T-helper 2 cell treated with Interferon-gamma antibody and Interleukin-4, amounts not matched to agents 100 ng/mL and 5 ng/mL, for 36 hours (primary cell): ENCODE results near the gene BBOF1. TPM values are rescaled to one million over a fixed set of nuclear protein-coding genes. Genes with fewer than 3 reads are reported as not detected.

Source experiments
- intact Hi-C: fragments of 100-400 bp; cut with micrococcal nuclease; formaldehyde crosslinking; loops from one replicate; pipeline ENCODE4 v1.15.1; 2023
- total RNA-seq: library from RNA; stranded (reverse); gene quantifications from 2 replicates; pipeline ENCODE4 v1.2.3, GENCODE V29; 2022

Gene BBOF1
- total RNA-seq, 1 donor from 2014 or later: 0.75 TPM

DNA sequence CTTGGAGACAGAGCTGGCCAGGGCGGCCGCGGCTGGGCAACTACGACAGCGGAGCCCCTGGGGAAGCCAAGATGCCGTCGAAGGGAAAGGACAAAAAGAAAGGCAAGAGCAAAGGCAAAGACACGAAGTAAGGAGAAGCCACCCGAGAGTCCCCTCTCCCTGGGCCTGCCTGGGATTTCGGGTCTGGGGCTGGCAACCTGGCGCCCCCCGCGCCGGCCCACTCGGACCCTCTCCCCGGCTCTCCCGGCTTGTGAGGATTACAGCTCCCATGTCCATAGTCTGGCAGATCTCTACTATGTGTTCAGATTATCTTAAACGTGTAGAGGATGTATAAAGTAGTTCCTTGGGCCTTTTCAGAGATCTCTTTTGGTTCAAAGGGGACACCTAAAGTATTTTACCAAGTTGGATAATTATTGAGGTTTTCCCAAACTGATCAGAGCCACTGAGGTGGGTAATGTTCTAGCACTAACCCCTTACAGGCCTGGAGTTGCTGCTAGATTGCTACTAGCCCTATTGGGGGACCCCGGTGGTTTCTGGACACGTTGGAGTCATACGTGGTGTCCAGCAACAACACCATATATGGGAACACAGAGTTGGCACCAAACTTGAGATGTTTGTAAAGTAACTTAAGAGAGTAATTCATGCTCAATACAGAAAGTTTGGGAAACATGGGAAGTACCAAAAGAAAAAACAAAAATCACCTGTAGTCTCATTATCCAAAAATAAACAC lies 424 bp downstream of the BBOF1 start:
- intact Hi-C loops: loop anchor here (1.0 to 2.0 kb wide), 4 partner anchors 69 to 529 kb away; partner anchors contain the start of genes COQ6, FAM161B, ISCA2 and NPC2

DNA sequence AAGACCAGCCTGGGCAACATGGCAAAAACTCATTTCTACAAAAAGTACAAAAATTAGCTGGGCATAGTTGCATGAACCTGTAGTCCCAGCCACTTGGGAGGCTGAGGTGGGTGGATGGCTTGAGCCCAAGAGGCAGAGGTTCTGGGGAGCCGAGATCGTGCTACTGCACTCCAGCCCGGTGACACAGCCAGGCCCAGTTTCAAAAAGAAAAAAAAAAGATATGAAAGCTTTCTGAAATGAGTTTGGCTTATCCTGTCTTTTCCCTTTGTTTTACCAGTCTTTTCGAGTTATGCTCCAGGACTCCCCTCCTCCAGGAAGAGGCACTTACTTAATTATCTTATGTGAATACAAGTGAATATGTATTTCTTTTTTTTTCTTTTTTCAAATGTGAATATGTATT lies 3.2 kb downstream of the BBOF1 start:
- intact Hi-C loops: no loop called here

DNA sequence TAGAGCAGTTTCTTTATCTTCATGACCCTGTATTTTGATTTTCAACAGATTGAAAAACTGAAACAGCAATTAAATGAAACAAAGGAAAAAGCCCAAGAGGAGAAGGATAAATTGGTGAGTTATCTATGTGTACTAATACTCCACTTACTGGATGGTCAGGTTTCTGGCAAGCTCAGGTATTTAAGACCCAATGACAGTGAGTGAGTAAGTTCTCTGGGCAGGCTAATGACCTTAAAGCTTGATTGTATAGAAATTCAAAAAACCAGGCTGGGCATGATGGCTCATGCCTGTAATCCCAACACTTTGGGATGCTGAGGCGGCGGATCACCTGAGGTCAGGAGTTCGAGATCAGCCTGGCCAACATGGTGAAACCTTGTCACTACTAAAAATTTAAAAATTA lies 10.0 kb downstream of the BBOF1 start:
- intact Hi-C loops: no loop called here

DNA sequence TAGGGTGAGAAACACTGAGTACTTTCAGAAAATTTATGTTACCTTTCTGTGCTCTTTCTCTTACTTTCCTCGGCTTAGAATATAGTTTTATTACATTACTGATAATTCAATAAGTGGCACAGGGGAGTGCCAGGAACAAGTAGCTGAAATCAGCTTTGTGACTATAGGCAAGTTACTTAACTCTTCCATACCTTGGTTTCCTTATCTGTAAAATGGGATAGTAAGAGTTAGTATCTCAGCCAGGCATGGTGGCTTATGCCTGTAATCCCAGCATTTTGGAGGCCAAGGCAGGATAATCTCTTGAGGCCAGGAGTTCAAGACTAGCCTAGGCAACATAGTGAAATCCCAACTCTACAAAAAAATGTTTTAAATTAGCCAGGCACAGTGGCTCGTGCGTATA lies 15.4 kb downstream of the BBOF1 start:
- intact Hi-C loops: no loop called here

DNA sequence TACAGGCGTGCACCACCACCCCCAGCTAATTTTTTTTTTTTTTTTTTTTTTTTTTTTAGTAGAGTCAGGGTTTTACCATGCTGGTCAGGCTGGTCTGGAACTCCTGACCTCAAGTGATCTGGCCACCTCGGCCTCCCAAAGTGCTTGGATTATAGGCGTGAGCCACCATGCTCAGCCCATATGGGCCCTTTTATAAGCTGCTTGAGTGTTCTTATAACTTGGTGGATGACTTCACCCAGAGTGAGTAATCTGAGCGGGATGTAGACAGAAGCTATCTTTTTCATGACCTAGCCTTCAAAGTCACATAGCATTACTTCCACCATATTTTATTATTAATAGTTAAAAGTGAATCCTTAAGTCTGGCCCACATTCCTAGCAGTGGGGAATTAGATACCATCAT lies 16.4 kb downstream of the BBOF1 start:
- intact Hi-C loops: no loop called here

DNA sequence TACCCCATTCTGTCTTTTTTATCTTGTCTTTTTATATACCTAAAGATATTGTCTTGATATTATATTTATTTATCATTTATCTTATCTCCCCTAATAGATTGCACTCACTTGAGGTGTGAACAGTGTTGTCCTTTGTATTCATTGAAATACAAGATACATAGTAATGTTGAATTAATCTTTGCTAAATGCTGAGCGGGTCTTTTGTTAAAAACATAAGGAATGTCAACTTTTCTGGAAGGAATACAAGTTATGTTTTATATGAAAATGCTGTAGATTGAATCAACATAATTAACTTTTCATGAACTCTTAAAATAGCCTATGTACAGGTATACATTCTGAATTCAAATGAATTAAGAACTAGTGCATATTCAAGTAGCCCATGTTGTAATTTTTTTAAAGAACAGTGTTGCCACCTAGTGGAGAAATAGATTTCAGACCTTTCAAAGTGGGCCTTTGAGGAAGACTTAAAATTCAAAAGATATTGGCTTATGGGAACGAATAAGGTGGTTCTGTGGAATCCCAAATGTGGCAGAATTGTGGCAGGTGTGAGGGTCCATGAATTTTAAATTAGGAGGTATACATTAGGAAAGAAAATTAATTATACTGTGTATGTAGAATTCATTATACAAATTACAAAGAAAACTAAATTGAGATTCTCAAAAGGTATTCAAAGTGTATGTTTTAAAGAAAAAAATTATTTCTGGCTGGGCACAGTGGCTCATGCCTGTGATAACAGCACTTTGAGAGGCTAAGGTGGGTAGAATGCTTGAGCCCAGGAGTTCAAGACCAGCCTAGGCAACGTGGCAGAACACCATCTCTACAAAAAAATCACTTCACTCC lies 19.1 kb downstream of the BBOF1 start:
- intact Hi-C loops: loop anchor here (1.0 kb wide), 2 partner anchors 45 to 310 kb away; no protein-coding TSS in a partner anchor

DNA sequence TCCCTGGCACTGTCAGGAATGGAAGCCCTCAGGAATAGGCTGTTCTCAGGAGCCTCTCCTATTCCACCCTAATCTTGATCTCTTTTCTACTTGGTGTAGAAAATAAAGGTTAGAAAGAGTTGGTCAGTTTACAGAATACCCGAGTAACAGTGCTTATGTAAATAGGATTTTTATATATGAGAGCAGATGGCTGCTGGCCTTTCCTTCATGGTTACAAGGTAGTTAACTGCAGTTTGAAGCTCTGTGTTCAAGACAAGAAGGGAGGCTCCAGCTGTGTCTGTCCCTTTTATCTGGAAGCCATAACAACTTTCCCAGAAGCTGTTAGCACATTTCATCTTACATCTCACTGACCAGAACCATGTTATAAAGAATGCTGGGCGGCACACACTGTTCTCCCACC lies 23.1 kb downstream of the BBOF1 start:
- intact Hi-C loops: no loop called here

DNA sequence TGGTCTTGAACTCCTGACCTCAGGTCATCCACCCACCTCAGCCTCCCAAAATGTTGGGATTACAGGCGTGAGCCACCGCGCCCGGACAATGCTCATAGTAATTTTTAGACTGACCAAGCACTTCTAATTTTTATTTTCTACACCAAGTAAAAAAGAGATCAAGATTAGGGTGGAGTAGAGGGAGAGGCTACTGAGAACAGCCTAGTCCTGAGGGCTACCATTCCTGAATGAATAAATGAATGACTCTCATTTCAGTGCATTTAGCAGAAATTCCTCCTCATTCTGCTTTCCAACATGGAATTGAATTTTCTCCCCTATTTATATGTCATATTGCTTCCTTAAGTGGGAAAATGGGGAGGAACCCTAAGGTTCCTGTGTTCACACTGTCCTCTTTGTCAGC lies 26.4 kb downstream of the BBOF1 start:
- intact Hi-C loops: no loop called here

DNA sequence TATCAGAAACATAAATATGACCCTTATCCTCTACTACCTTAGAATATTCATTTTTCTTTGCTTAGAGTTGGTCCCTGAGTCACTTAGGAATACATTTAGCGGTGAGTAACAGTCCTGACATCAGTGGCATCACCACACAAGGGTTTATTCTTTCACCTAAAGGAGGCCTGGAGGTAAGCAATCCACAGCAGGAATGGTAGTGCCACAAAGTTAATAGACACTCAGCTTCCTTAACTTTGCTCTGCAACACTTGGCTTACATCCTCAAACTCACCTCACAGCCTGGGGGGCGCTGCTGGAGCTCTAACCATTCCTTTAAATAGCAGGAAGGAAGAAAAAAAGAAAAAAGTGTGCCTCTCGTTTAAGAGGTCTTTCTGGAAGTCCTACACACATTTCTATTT lies 29.1 kb downstream of the BBOF1 start:
- intact Hi-C loops: no loop called here

DNA sequence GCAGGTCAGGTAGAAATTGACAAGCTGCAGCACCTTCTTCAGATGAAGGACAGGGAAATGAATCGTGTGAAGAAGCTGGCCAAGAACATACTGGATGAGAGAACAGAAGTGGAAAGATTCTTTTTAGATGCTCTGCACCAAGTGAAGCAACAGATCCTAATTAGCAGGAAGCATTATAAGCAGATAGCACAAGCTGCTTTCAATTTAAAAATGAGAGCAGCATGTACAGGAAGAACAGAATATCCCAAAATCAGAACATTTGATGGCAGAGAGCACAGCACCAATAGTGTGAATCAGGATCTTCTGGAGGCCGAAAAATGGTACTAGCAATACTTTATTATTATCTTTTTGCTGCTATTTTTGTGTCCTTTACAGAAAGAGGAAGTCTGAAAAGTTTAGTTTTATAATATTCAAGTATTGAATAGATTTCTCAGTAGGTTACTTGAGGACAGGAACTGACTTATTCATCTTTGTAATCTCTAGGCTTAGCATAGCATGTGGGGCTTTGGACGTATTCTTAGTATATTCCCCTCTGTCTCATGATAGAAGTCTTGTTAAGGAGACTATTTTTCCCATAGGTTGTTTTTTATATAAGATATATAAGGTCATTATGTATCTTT lies 30.8 kb downstream of the BBOF1 start:
- intact Hi-C loops: no loop called here

DNA sequence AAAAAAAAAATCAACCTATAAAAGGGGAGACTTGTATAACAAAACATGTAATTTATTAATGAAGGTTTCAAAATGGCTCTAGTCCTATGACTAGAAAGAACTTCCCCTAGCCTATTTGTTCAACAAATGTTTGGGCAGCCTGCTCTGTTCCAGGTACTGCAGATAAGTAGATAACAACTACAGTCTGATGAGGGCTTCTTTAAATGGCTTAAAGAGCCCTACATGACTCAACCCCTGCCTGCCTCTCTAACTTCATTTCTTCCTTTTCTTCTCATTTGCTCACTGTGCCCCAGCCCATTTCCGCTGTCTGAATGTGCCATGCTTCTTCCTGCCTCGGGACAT lies 43.6 kb downstream of the BBOF1 start:
- intact Hi-C loops: no loop called here

DNA sequence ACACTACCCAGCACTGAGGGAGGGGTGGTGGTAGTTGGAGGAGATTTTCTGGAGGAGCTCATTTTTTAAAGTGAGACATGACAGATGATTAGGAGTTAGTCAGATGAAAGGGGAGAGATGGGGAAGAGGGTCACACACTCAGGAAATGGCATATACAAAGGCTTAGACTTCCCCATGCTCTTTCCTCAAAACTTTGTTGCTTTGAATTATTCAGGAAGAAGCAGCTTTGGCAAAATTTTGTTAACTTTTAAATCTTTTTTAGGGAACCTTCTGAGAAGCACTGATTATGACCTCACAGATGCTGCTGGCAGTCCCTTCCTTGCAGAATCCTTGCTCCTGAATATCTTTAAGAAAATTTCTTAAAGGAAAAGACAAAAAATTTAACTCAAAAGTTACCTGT lies 45.3 kb downstream of the BBOF1 start:
- intact Hi-C loops: no loop called here

DNA sequence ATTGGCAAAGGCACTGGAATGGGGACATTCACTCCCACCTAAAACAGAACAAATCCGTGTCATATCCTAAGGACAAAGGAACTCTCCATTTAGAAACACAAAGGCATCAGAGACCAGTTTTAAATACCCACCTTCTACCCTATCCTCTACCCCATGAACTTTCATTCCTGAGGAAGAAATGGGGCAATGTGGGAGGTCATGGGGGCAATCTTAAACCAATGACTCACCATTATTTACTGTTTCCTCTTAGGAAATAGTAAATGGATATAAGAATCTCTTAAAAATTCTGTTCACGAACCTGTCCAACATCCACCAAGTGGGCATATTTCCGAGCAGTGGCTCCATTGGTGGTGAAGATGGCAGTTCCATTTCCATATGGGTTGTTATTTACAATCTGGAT lies 45.7 kb downstream of the BBOF1 start:
- intact Hi-C loops: no loop called here

DNA sequence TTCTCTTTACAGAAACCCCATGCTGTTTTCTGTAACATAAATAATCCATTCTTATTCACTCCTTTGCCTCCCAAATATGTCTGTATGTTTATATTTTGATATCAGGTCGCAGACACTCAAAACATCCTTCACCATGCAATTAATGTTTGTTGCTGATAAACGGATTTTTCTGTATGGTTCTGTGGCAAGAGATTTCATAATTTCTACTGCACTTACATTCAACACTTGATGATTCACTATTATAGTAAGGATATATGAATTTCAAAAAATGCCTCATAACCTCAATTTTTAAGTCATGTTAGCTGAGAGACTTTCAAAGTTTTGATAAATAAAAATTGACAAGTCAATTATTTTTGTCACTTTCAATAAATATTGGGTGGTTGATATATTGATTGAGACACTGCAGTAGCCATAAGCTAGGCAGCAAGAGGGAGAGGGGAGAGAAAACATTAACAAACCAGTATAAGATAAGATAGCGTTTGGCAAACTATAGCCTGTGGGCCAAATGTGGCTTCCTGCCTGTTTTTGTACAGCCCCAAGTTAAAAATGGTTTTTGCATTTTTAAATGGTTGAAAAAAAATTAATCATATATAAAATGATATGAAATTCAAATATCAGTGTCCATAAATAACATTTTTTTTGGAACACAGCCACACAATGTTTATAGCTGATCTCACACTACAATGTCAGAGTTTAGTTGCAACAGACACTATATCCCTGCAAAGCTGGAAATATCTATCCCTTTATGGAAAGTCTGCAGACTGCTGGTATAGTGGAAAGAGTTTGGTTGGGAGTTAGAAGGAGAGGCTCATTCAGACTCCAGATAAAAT lies 46.8 kb downstream of the BBOF1 start:
- intact Hi-C loops: no loop called here

DNA sequence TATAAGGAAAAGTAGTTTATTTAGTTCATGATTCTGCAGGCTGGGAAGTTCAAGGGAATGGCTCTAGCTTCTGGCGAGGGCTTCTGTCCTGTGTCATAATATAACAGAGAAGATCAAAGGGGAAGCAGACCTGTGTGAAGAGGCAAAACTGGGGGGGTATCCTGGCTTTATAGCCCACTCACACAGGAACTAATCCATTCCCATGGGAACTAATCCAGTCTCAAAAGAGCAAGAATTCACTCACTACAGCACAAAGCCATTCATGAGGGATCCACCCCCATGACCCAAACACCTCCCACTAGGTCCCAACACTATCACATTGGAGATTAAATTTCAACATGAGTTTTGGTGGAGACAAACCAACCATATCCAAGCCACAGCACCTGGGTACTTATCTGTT lies 58.3 kb downstream of the BBOF1 start:
- intact Hi-C loops: no loop called here

DNA sequence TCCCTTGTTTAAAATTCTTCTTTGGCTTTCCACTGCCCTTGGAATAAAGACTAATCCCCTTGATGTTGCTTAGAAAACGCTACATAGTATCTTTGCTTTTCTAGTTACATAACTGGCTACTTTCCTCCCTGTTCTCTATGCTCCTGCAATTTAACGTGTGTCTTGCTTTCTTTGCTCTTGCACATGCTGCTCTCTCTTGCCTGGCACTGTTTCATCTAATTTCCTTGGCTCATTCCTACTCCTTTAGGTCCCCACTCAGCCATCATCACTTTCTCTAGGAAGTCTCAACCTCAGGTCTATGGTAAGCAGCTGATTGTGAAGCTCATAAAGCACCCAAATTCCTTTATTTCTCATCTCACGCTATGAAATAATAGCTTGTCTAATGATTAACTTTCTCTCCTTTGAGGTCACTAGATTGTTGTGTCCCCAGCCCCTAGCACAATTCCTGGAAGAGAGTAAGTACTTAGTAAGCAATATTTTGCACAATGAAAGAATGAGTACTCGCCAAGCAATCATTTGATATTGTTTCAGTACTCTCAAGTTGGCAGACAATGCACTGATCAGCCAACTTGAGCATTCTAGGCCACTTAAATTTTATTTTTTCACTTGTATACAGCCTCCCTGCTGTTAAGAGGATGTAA lies 61.8 kb downstream of the BBOF1 start:
- intact Hi-C loops: loop anchor here (5.0 kb wide), 1 partner anchor 531 kb away; the partner anchor contains the start of gene LTBP2

DNA sequence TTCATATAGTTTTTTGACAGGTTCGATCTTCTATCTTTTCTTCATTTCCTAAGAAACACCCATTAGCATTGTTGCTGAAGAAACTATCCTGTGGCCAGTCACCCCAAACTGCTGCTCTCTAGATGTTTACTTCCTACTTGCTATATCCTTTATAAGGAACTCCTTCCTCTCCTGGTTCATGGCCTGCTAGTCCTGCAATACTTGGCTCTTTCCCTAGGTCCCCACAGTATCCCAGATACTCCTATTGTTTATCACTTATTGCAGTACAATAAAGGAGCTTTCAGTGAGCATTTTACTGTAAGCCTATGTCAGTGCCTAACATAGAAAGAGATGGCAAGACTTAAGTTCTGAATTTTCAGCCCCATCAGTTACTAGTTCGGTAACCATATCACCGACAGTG lies 62.3 kb downstream of the BBOF1 start:
- intact Hi-C loops: loop anchor here (5.0 kb wide), 1 partner anchor 531 kb away; the partner anchor contains the start of gene LTBP2

DNA sequence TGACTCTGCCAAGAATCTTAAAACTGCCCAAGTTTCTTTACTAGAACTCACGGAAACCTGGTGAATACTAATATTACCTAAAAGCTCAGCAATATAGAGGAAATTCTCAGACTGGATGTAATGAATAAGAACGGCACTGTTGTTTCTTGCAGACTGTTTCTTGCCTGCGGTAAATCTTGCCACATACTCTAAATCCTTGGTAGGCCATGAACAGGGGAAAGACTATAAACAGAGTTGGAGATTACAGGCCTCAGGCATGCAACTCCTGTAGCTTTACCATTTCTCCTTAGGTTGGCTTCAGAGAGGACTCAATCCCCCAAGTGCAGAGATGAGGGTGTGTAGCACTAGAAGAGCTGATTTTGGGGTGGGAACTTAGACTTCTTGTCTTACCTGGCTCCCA lies 64.0 kb downstream of the BBOF1 start:
- intact Hi-C loops: loop anchor here (1.0 to 5.0 kb wide), 2 partner anchors 45 to 529 kb away; partner anchors contain the start of gene LTBP2

DNA sequence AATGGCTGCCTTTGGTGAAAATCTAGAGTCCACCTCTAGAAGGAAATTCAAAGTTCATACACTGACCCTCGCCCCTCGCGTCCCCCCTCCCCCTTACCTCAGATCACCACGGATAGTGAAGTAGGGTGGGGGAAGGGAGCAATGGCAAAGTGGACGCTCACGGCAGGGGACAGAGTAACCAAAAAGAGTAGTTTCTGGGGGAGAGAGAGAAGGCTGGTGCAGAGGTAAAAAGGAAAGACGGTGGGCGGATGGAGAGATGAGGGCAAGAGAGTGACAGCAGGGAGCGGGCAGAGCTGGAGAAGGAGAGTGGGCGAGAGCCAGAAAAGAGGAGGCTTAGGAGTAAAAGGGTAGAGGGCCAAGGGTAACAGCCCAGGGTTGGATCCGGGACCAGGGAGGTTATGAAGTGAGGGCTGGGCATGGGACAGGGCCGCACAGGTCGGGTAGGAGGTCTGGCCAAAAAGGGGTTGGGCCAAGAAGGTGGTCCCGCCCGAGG lies 64.7 kb downstream of the BBOF1 start:
- intact Hi-C loops: loop anchor here (1.0 to 5.0 kb wide), 9 partner anchors 46 to 626 kb away; partner anchors contain the start of genes COQ6, DNAL1, FAM161B and ISCA2
